Adrenal gland (tissue), 12 donors: ENCODE measurements around the gene HP. TPM values are rescaled to one million over a fixed set of nuclear protein-coding genes. Genes with fewer than 3 reads are reported as not detected.

Source experiments
- DNase-seq, 7 donors: peaks; one replicate each; pipeline ENCODE4 v3.0.0-alpha.2; 2019 to 2020
- H3K27ac ChIP-seq, 5 donors: fragments of 200-600 bp; sonication (generic) in 4 of 5; 1 replicate in 3 of 5; 2 replicates in 2 of 5; pipeline versions ENCODE4 v1.5.1 to v1.8.0; 2016 to 2020; ENCODE audit warnings: mild to moderate bottlenecking in 1 of 5
- H3K27me3 ChIP-seq: fragments of 200-600 bp; 2 replicates; pipeline ENCODE4 v1.8.0; 2021
- H3K36me3 ChIP-seq, 2 donors: fragments of 200-600 bp; replicated peaks in 1 of 2; 1 replicate in 1 of 2; 2 replicates in 1 of 2; pipeline versions ENCODE4 v1.5.1 to v1.8.0; 2018 to 2022
- H3K4me1 ChIP-seq, 2 donors: fragments of 200-600 bp; replicated peaks in 1 of 2; 1 replicate in 1 of 2; 2 replicates in 1 of 2; pipeline versions ENCODE4 v1.5.1 to v1.8.0; 2018 to 2021
- H3K4me3 ChIP-seq, 4 donors: fragments of 200-600 bp; sonication (generic) in 3 of 4; one replicate each; pipeline ENCODE4 v1.5.1; 2016 to 2018
- H3K9me3 ChIP-seq, 3 donors: fragments of 200-600 bp; sonication (generic) in 1 of 3; replicated peaks in 1 of 3; 1 replicate in 2 of 3; 2 replicates in 1 of 3; pipeline versions ENCODE4 v1.5.1 to v1.8.0; 2016 to 2021
- CTCF ChIP-seq, 6 experiments: fragments of 450-650 bp in 4 of 6; fragments of 200-600 bp in 2 of 6; sonication (generic) in 1 of 6; IDR thresholded peaks; 1 replicate in 5 of 6; 2 replicates in 1 of 6; pipeline versions ENCODE4 v1.5.1 to v1.8.0; 2016 to 2021; ENCODE audit warnings: antibody characterized with exemption in 6 of 6, mild to moderate bottlenecking in 2 of 6, moderate library complexity in 1 of 6
- POLR2A ChIP-seq, 2 donors: fragments of 450-650 bp; IDR thresholded peaks; one replicate each; pipeline ENCODE4 v1.6.1; 2017; ENCODE audit warnings: antibody characterized with exemption in 2 of 2, mild to moderate bottlenecking in 2 of 2, moderate library complexity in 1 of 2
- WGBS, 4 donors: extraction: QIAGEN DNeasy Blood & Tissue Kit in 2 of 4; methylation state at CpG; one replicate each; pipeline versions ENCODE4 v1.1.5 to v1.1.7; 2013 to 2017; 5-methylcytosine and 5-hydroxymethylcytosine counted together
- intact Hi-C, 2 donors: fragments of 100-400 bp; cut with DNase I; formaldehyde crosslinking; loops; one replicate each; pipeline versions ENCODE4 v1.14.1 to v1.15.0; 2022 to 2023
- polyA plus RNA-seq, 3 donors: library from polyadenylated mRNA; stranded (reverse); fragments of 200-250 nt in 2 of 3; fragments of 350-450 nt in 1 of 3; fragmentation: Illumina TruSeq in 1 of 3; extraction: RNeasy Lipid Tissue Mini Kit (QIAGEN cat#74804) in 1 of 3; gene quantifications; one replicate each; pipeline ENCODE4 v1.2.3, GENCODE V29; 2013 to 2014
- total RNA-seq, 9 donors: library from RNA; depleted of rRNA in 4 of 9; stranded (reverse); fragments of >200 nt in 4 of 9; fragments of 120-200 nt in 1 of 9; fragmentation: NEBNext Ultra II Directional in 1 of 9; extraction: Animal tissue kit (Norgen Biotek cat#: 25700) in 1 of 9; gene quantifications; one replicate each; pipeline versions ENCODE4 v1.1.0 to v1.2.4, GENCODE V29; 2013 to 2023
- donor health status: healthy with polysubstance abuse.
- donor health status: Bipolar disorder and iron deficiency.
- donor health status: DM: yes; HTN: yes; CAD: no.
- donor health status: DM: no; HTN: no; CAD: no.
- donor health status: DM: no; HTN: no; CAD: no.
- donor health status: DM: yes; HTN: yes; CAD: no.

Gene HP
- total and polyA plus RNA-seq, 12 donors, result 0.28 to 113 (median 9.9) TPM

- H3K36me3 ChIP-seq, result peaks cover 0 to 47% of the 10 kb centered on the region in 2 donors
- intact Hi-C loops, result no loop called here
- H3K27ac ChIP-seq, result no peak overlapping the region
- no peak for DNase-seq
- 89 to 94% (median 93%) methylated on average over 9 to 10 of the region's 10 CpGs for WGBS, 4 donors
- no peaks in the 10 kb centered on the region for H3K9me3 ChIP-seq
- H3K4me1 ChIP-seq, result no peaks in the 10 kb centered on the region
- no peak overlapping the region for H3K4me3 ChIP-seq
- TF ChIP-seq CTCF (IDR thresholded peaks at IDR 0.05), result no peak
- TF ChIP-seq POLR2A (IDR thresholded peaks at IDR 0.05), result no peak
- H3K27me3 ChIP-seq, result no peaks in the 10 kb centered on the region
Measured at GRCh38 chr16:72023962-72024361, 30.3 kb upstream of the HP start.

GRCh38 chr16:72024862-72025382, 29.4 kb upstream of the HP start:
- no peaks in the 10 kb centered on the region for H3K4me1 ChIP-seq
- DNase-seq, result no peak
- no peak overlapping the region for H3K4me3 ChIP-seq
- no peak overlapping the region for H3K27ac ChIP-seq
- no peaks in the 10 kb centered on the region for H3K9me3 ChIP-seq
- no peak for TF ChIP-seq CTCF (IDR thresholded peaks at IDR 0.05)
- TF ChIP-seq POLR2A (IDR thresholded peaks at IDR 0.05), result no peak
- H3K27me3 ChIP-seq, result no peaks in the 10 kb centered on the region
- H3K36me3 ChIP-seq, result peaks cover 0 to 47% of the 10 kb centered on the region in 2 donors
- intact Hi-C loops, result no loop called here
- 70 to 81% (median 74%) methylated on average over 6 of the region's 6 CpGs for WGBS, 4 donors

GRCh38 chr16:72025404-72026114, 28.7 kb upstream of the HP start:
- Histone ChIP-seq H3K9me3 (no peaks in the 10 kb centered on the region), H3K4me1 (no peaks in the 10 kb centered on the region), H3K27me3 (no peaks in the 10 kb centered on the region), H3K27ac (no peak overlapping the region), H3K4me3 (no peak overlapping the region), H3K36me3 (peaks cover 0 to 47% of the 10 kb centered on the region in 2 donors)
- intact Hi-C loops, result no loop called here
- DNase-seq, result no peak
- WGBS, 4 donors, result 88 to 95% (median 92%) methylated on average over 12 to 19 of the region's 19 CpGs
- TF ChIP-seq POLR2A (IDR thresholded peaks at IDR 0.05), result no peak
- no peak for TF ChIP-seq CTCF (IDR thresholded peaks at IDR 0.05)

- intact Hi-C loops, result no loop called here
- H3K27me3 ChIP-seq, result no peaks in the 10 kb centered on the region
- H3K36me3 ChIP-seq, result peaks cover 0 to 27% of the 10 kb centered on the region in 2 donors
- TF ChIP-seq POLR2A (IDR thresholded peaks at IDR 0.05), result no peak
- no peak for TF ChIP-seq CTCF (IDR thresholded peaks at IDR 0.05)
- DNase-seq, result peak in 1 of 7 donors; percentile 44
- WGBS, 4 donors, result 88 to 95% (median 92%) methylated on average over 6 of the region's 6 CpGs
- H3K4me1 ChIP-seq, result no peaks in the 10 kb centered on the region
- H3K9me3 ChIP-seq, result no peaks in the 10 kb centered on the region
- no peak overlapping the region for H3K27ac ChIP-seq
- no peak overlapping the region for H3K4me3 ChIP-seq
Measured at GRCh38 chr16:72027669-72028378, 26.5 kb upstream of the HP start.
